Measurements from ENCODE around the gene TTF1. TPM values are rescaled to one million over a fixed set of nuclear protein-coding genes. Genes with fewer than 3 reads are reported as not detected.

TTF1 gene
- total RNA-seq, result 10 to 100 TPM; 22.1 to 27.0 TPM

- ATAC-seq (replicated peaks), result peak; percentile 92
- H3K4me1 Mint-ChIP-seq, result peaks cover 30% of the 10 kb centered on the region
- H3K4me3 Mint-ChIP-seq, result peak within 1 kb of the TSS; percentile 87
- H3K36me3 Mint-ChIP-seq (ENCODE audit: low read depth), result peaks cover 50% of the 10 kb centered on the region
- peak within 1 kb of the TSS; percentile 94 for H3K27ac Mint-ChIP-seq
- H3K27me3 Mint-ChIP-seq, result no peaks in the 10 kb centered on the region
- no peaks in the 10 kb centered on the region for H3K9me3 Mint-ChIP-seq
These were observed at the start of gene TTF1 for GRCh38 chr9:132406554-132407122. TSS of gene TTF1 (minus strand) at chr9:132406840. CDS start at chr9:132402821, 4,019 bp downstream.

GRCh38 chr9:132456241-132456640 is 49.6 kb upstream of the TTF1 start:
- no peak for ATAC-seq (replicated peaks)
- no peak overlapping the region for H3K27ac Mint-ChIP-seq
- H3K4me3 Mint-ChIP-seq, result no peak overlapping the region
- H3K36me3 Mint-ChIP-seq (ENCODE audit: low read depth), result no peaks in the 10 kb centered on the region
- peaks cover 3% of the 10 kb centered on the region for H3K27me3 Mint-ChIP-seq
- no peaks in the 10 kb centered on the region for H3K9me3 Mint-ChIP-seq
- peaks cover 4% of the 10 kb centered on the region for H3K4me1 Mint-ChIP-seq

GRCh38 chr9:132451276-132451675 is 44.6 kb upstream of the TTF1 start:
- no peak overlapping the region for H3K27ac Mint-ChIP-seq
- peaks cover 9% of the 10 kb centered on the region for H3K4me1 Mint-ChIP-seq
- no peak overlapping the region for H3K4me3 Mint-ChIP-seq
- H3K36me3 Mint-ChIP-seq (ENCODE audit: low read depth), result no peaks in the 10 kb centered on the region
- no peaks in the 10 kb centered on the region for H3K9me3 Mint-ChIP-seq
- peaks cover 19% of the 10 kb centered on the region for H3K27me3 Mint-ChIP-seq
- ATAC-seq (replicated peaks), result peak; percentile 98

- no peak overlapping the region for H3K4me3 Mint-ChIP-seq
- H3K9me3 Mint-ChIP-seq, result no peaks in the 10 kb centered on the region
- H3K27me3 Mint-ChIP-seq, result peaks cover 24% of the 10 kb centered on the region
- H3K36me3 Mint-ChIP-seq (ENCODE audit: low read depth), result no peaks in the 10 kb centered on the region
- peaks cover 9% of the 10 kb centered on the region for H3K4me1 Mint-ChIP-seq
- ATAC-seq (replicated peaks), result no peak
- H3K27ac Mint-ChIP-seq, result no peak overlapping the region
These were observed 41.3 kb upstream of the TTF1 start for GRCh38 chr9:132447902-132448301.

- ATAC-seq (replicated peaks), result no peak
- Mint-ChIP-seq H3K4me3 (no peak overlapping the region), H3K4me1 (peaks cover 9% of the 10 kb centered on the region), H3K9me3 (no peaks in the 10 kb centered on the region), H3K27me3 (peaks cover 28% of the 10 kb centered on the region), H3K27ac (no peak overlapping the region), H3K36me3 (ENCODE audit: low read depth) (no peaks in the 10 kb centered on the region)
These were observed 40.7 kb upstream of the TTF1 start for GRCh38 chr9:132447346-132447745.

- ATAC-seq (replicated peaks), result no peak
- Mint-ChIP-seq H3K4me1 (peaks cover 9% of the 10 kb centered on the region), H3K27ac (no peak overlapping the region), H3K4me3 (no peak overlapping the region), H3K9me3 (no peaks in the 10 kb centered on the region), H3K27me3 (peaks cover 29% of the 10 kb centered on the region), H3K36me3 (ENCODE audit: low read depth) (no peaks in the 10 kb centered on the region)
These were observed 40.2 kb upstream of the TTF1 start for GRCh38 chr9:132446887-132447286.

GRCh38 chr9:132443951-132444607 is 37.4 kb upstream of the TTF1 start:
- no peaks in the 10 kb centered on the region for H3K9me3 Mint-ChIP-seq
- peaks cover 35% of the 10 kb centered on the region for H3K27me3 Mint-ChIP-seq
- no peak overlapping the region for H3K4me3 Mint-ChIP-seq
- H3K36me3 Mint-ChIP-seq (ENCODE audit: low read depth), result no peaks in the 10 kb centered on the region
- no peaks in the 10 kb centered on the region for H3K4me1 Mint-ChIP-seq
- no peak for ATAC-seq (replicated peaks)
- no peak overlapping the region for H3K27ac Mint-ChIP-seq

- Mint-ChIP-seq H3K9me3 (no peaks in the 10 kb centered on the region), H3K4me1 (no peaks in the 10 kb centered on the region), H3K4me3 (no peak overlapping the region), H3K27me3 (peaks cover 29% of the 10 kb centered on the region), H3K36me3 (ENCODE audit: low read depth) (no peaks in the 10 kb centered on the region), H3K27ac (no peak overlapping the region)
- ATAC-seq (replicated peaks), result no peak
These were observed 34.8 kb upstream of the TTF1 start for GRCh38 chr9:132441404-132441803.

GRCh38 chr9:132440735-132441134 is 34.1 kb upstream of the TTF1 start:
- no peak for ATAC-seq (replicated peaks)
- peaks cover 33% of the 10 kb centered on the region for H3K27me3 Mint-ChIP-seq
- no peaks in the 10 kb centered on the region for H3K9me3 Mint-ChIP-seq
- H3K4me1 Mint-ChIP-seq, result no peaks in the 10 kb centered on the region
- no peak overlapping the region for H3K27ac Mint-ChIP-seq
- H3K4me3 Mint-ChIP-seq, result no peak overlapping the region
- H3K36me3 Mint-ChIP-seq (ENCODE audit: low read depth), result no peaks in the 10 kb centered on the region

GRCh38 chr9:132439153-132439552 is 32.5 kb upstream of the TTF1 start:
- H3K27ac Mint-ChIP-seq, result no peak overlapping the region
- no peaks in the 10 kb centered on the region for H3K9me3 Mint-ChIP-seq
- H3K4me1 Mint-ChIP-seq, result no peaks in the 10 kb centered on the region
- ATAC-seq (replicated peaks), result no peak
- peaks cover 35% of the 10 kb centered on the region for H3K27me3 Mint-ChIP-seq
- H3K4me3 Mint-ChIP-seq, result no peak overlapping the region
- H3K36me3 Mint-ChIP-seq (ENCODE audit: low read depth), result no peaks in the 10 kb centered on the region

- H3K27me3 Mint-ChIP-seq, result peaks cover 38% of the 10 kb centered on the region
- H3K9me3 Mint-ChIP-seq, result no peaks in the 10 kb centered on the region
- no peaks in the 10 kb centered on the region for H3K36me3 Mint-ChIP-seq (ENCODE audit: low read depth)
- no peaks in the 10 kb centered on the region for H3K4me1 Mint-ChIP-seq
- no peak for ATAC-seq (replicated peaks)
- no peak overlapping the region for H3K4me3 Mint-ChIP-seq
- H3K27ac Mint-ChIP-seq, result no peak overlapping the region
These were observed 28.2 kb upstream of the TTF1 start for GRCh38 chr9:132434881-132435280.

- no peaks in the 10 kb centered on the region for H3K9me3 Mint-ChIP-seq
- no peak overlapping the region for H3K27ac Mint-ChIP-seq
- no peak overlapping the region for H3K4me3 Mint-ChIP-seq
- ATAC-seq (replicated peaks), result no peak
- no peaks in the 10 kb centered on the region for H3K36me3 Mint-ChIP-seq (ENCODE audit: low read depth)
- no peaks in the 10 kb centered on the region for H3K4me1 Mint-ChIP-seq
- H3K27me3 Mint-ChIP-seq, result peaks cover 45% of the 10 kb centered on the region
These were observed 24.4 kb upstream of the TTF1 start for GRCh38 chr9:132430998-132431397.

- Mint-ChIP-seq H3K36me3 (ENCODE audit: low read depth) (no peaks in the 10 kb centered on the region), H3K4me1 (no peaks in the 10 kb centered on the region), H3K27ac (no peak overlapping the region), H3K9me3 (no peaks in the 10 kb centered on the region), H3K27me3 (peaks cover 58% of the 10 kb centered on the region), H3K4me3 (no peak overlapping the region)
- no peak for ATAC-seq (replicated peaks)
These were observed 20.2 kb upstream of the TTF1 start for GRCh38 chr9:132426639-132427414.

GRCh38 chr9:132425675-132426062 is 19.0 kb upstream of the TTF1 start:
- H3K9me3 Mint-ChIP-seq, result no peaks in the 10 kb centered on the region
- no peak overlapping the region for H3K4me3 Mint-ChIP-seq
- no peak for ATAC-seq (replicated peaks)
- no peaks in the 10 kb centered on the region for H3K36me3 Mint-ChIP-seq (ENCODE audit: low read depth)
- no peak overlapping the region for H3K27ac Mint-ChIP-seq
- peaks cover 48% of the 10 kb centered on the region for H3K27me3 Mint-ChIP-seq
- no peaks in the 10 kb centered on the region for H3K4me1 Mint-ChIP-seq

Data from activated T-helper 17 cell treated with anti-CD3 and anti-CD28 coated beads, Interleukin-2, amount 50 U/mL, for 72 hours (primary cell).